SK-N-SH (cell line): Measurements from ENCODE around the gene STMND1.

Source experiments
- CTCF ChIP-seq: fragments of 200-600 bp; sonication (generic); IDR thresholded peaks from 2 replicates; pipeline ENCODE4 v1.6.1; 2017; ENCODE audit warnings: antibody characterized with exemption, mild to moderate bottlenecking, moderate library complexity
- REST ChIP-seq: IDR thresholded peaks from 2 replicates; pipeline ENCODE4 v1.6.1; 2012; ENCODE audit warnings: mild to moderate bottlenecking, low read depth, low read length, moderate library complexity
- SIN3A ChIP-seq: IDR thresholded peaks from 2 replicates; pipeline ENCODE4 v1.6.1; 2012; ENCODE audit warnings: low read depth, mild to moderate bottlenecking, low read length, moderate library complexity, borderline replicate concordance

GRCh38 chr6:17107863-17108262 is 6.0 kb downstream of the STMND1 start:
- TF ChIP-seq REST (no peak), SIN3A (no peak), CTCF (no peak)
